Brain microvascular endothelial cell (primary cell): ENCODE measurements around the gene ETS2.

Experiments used
- DNase-seq: peaks from one replicate; pipeline ENCODE4 v3.0.0-alpha.2; 2020
- H3K27ac ChIP-seq: fragments of 250-450 bp; sonication (Bioruptor Pico); 2 replicates; pipeline ENCODE4 v1.5.1; 2020; ENCODE audit warnings: mild to moderate bottlenecking, moderate library complexity
- H3K27me3 ChIP-seq: fragments of 250-450 bp; sonication (Bioruptor Pico); replicated peaks from 2 replicates; pipeline ENCODE4 v1.5.1; 2020; ENCODE audit warnings: mild to moderate bottlenecking
- H3K36me3 ChIP-seq: fragments of 250-450 bp; sonication (Bioruptor Pico); replicated peaks from 2 replicates; pipeline ENCODE4 v1.5.1; 2020; ENCODE audit warnings: mild to moderate bottlenecking
- H3K4me3 ChIP-seq: 2 replicates; pipeline ENCODE4 v1.5.1; 2011; ENCODE audit warnings: low read depth, mild to moderate bottlenecking, control low read depth, low read length, moderate library complexity
- in situ Hi-C: cut with HindIII; loops from 2 replicates; pipeline ENCODE4 v1.10.0; 2017; ENCODE audit warnings: low sequenced_read_pairs, low pct_ligation_motif_present
- TF ChIP-seq, protein P1 (sequence below): IDR thresholded peaks from 2 replicates; pipeline ENCODE4 v1.5.1; 2011; ENCODE audit warnings: low read depth, mild to moderate bottlenecking, moderate library complexity, low read length, control low read depth, inconsistent platforms; ENCODE audit errors: missing control alignments

ETS2 gene

GRCh38 chr21:38774586-38775285 lies 31.0 kb upstream of the ETS2 start:
- H3K27me3 ChIP-seq, result no peaks in the 10 kb centered on the region
- H3K36me3 ChIP-seq, result no peaks in the 10 kb centered on the region
- no peak overlapping the region for H3K4me3 ChIP-seq
- no peak for DNase-seq
- in situ Hi-C loops, result no loop called here
- TF ChIP-seq, protein P1, sequence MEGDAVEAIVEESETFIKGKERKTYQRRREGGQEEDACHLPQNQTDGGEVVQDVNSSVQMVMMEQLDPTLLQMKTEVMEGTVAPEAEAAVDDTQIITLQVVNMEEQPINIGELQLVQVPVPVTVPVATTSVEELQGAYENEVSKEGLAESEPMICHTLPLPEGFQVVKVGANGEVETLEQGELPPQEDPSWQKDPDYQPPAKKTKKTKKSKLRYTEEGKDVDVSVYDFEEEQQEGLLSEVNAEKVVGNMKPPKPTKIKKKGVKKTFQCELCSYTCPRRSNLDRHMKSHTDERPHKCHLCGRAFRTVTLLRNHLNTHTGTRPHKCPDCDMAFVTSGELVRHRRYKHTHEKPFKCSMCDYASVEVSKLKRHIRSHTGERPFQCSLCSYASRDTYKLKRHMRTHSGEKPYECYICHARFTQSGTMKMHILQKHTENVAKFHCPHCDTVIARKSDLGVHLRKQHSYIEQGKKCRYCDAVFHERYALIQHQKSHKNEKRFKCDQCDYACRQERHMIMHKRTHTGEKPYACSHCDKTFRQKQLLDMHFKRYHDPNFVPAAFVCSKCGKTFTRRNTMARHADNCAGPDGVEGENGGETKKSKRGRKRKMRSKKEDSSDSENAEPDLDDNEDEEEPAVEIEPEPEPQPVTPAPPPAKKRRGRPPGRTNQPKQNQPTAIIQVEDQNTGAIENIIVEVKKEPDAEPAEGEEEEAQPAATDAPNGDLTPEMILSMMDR, result no peak
- H3K27ac ChIP-seq, result peak overlapping the region; percentile 89

DNA sequence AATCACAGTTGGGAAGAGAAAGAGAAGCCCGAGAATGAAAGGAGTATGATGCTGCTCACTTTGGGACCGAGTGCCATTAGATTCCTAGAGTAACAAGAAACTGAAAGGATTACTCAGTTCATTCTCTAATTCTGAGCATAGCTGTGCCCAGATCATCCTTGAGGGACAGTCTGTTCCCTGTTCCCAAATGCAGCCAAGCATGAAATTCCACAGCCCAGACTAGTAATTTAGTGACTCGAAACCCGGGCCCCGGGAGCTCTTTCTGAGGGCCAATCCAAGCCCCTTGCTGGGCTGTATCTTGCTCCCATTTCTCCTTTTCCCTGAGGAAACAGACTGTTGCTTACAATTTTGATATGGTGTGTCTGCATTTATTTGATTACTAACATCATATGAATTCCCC lies 30.0 kb upstream of the ETS2 start:
- Histone ChIP-seq H3K27me3 (no peaks in the 10 kb centered on the region), H3K4me3 (no peak overlapping the region), H3K36me3 (no peaks in the 10 kb centered on the region), H3K27ac (no peak overlapping the region)
- in situ Hi-C loops, result no loop called here
- no peak for DNase-seq
- TF ChIP-seq, protein P1, result no peak

DNA sequence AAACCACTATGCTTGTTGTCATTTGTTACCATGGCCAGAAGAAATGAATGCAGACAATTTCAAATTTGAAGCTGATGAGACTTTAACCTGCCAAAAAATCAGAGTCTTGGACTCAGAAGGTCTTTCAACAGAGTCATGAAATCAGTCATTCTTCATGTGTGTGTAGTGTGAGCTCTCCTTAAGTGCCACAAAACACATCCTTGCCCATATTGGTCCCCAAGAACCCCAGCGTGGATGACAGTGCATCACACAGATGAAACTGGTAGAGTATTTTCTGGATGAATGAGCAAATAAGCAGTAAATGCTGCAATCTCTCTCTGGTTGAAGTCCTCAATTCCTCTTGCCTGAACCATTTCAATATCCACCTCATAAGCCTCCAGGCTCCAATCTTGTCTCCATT lies 28.7 kb upstream of the ETS2 start:
- H3K27me3 ChIP-seq, result no peaks in the 10 kb centered on the region
- DNase-seq, result no peak
- H3K4me3 ChIP-seq, result no peak overlapping the region
- H3K36me3 ChIP-seq, result no peaks in the 10 kb centered on the region
- no peak overlapping the region for H3K27ac ChIP-seq
- in situ Hi-C loops, result no loop called here
- TF ChIP-seq, protein P1, result no peak

DNA sequence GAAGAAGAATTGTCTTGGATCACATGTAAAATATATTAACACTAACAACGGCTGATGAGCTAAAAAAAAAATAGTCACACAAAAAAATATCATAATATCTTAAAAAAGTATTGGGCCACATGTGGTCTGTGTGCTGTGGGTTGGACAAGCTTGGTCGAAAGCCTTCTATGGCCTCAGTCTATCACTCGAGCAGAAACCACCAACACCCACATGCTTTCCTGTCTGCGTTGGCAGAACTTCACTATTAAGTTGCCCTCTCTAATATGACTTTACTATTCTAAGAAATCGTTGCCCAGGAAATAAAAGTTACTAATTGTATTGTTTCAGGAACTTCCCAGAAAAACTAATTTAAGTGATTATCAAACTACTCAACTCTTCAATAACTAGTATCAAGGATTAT lies 28.2 kb upstream of the ETS2 start:
- H3K4me3 ChIP-seq, result no peak overlapping the region
- H3K27ac ChIP-seq, result no peak overlapping the region
- no peak for DNase-seq
- H3K27me3 ChIP-seq, result no peaks in the 10 kb centered on the region
- in situ Hi-C loops, result no loop called here
- H3K36me3 ChIP-seq, result no peaks in the 10 kb centered on the region
- TF ChIP-seq, protein P1, result no peak

DNA sequence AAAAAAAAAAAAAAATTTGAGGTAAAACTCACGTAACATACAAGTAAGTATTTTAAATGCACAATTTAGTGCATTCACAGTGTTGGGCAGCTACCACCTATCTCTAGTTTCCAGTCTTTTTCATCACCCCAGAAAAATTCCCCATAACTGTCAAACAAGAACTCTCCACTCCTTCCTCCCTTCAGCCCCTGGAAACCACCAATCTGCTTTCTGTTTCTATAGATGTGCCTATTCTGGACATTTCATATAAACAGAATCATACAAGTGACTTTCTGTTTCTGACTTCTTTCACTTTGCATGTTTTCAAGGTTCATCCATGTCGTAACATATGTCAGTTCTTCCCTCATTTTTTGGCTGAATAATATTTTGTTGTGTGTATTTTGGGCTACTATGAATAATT lies 24.9 kb upstream of the ETS2 start:
- in situ Hi-C loops, result no loop called here
- Histone ChIP-seq H3K36me3 (no peaks in the 10 kb centered on the region), H3K4me3 (no peak overlapping the region), H3K27ac (no peak overlapping the region), H3K27me3 (no peaks in the 10 kb centered on the region)
- no peak for DNase-seq
- TF ChIP-seq, protein P1, result no peak
